Stimulated activated CD8-positive, alpha-beta memory T cell treated with anti-CD3 and anti-CD28 coated beads, Interleukin-4, amount 100 ng/mL, for 48 hours (primary cell): Measurements from ENCODE around the gene C1orf94.

Experiments used
- DNase-seq: peaks from one replicate; pipeline ENCODE4 v3.0.0-alpha.2; 2020

Gene C1orf94

DNA sequence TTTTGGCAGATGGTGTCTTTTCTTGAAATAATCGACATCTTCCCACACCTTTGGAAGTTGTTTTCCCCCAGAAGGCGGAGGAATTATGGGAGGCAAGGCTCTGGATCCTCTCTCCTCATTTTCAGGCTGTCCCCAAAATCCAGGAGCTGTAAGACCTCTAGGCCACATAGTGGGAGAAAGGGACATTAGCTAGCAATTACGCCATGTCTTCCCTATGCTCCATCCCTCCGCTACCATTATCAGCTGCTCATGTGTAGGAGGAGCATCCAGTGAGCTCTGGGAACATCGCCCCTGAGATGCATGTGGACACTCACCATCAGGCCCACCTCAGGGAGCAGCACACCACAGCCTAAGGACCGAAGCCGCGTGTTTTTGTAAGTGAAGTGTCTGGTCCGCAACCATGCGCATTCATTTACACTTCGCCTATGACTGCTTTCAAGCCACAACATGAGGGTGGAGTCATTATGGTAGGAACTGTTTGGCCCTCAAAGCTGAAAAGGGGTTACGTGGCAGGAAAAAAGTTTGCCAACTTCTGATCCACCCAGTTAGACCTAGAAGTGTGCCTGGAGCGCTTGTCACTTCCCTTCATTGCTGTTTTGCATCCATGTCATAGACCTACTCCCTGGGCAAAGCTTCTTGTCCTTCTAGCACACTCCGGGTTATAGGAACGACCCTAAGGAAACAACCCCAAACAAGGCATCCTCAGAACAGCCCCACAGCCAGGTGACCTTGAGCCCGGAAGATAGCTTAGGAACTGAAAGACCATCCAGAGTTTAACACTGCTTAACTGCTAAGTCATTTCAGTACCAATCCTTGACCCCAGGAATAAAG is 85.5 kb downstream of the C1orf94 start:
- no peak for DNase-seq

DNA sequence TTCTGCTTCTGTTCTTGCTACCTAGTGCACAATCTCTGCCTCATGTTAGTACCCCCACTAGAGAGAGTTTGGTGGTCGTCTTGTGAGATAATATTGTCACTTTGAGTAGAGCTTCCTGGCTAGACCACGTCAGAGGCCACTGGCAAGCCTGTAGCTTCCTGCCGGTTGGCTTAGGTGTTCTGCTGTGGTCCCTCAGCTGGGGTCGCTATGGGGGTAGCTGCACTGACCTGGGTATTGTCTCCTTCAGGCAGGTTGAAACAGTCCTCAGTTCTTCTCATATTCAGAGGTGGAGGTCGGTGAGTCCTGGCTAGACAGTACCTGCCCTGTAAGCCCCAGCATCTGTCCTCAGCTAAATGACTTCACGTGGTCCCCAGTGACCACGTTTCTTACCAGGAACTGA is 86.2 kb downstream of the C1orf94 start:
- no peak for DNase-seq

GRCh38 chr1:34263406-34263805 is 86.7 kb downstream of the C1orf94 start:
- DNase-seq: no peak

- no peak for DNase-seq
Measured at GRCh38 chr1:34265396-34265795, 88.7 kb downstream of the C1orf94 start.

- DNase-seq: no peak
Measured at GRCh38 chr1:34266127-34266951, 89.6 kb downstream of the C1orf94 start.

GRCh38 chr1:34267326-34267725 is 90.6 kb downstream of the C1orf94 start:
- DNase-seq: no peak

DNA sequence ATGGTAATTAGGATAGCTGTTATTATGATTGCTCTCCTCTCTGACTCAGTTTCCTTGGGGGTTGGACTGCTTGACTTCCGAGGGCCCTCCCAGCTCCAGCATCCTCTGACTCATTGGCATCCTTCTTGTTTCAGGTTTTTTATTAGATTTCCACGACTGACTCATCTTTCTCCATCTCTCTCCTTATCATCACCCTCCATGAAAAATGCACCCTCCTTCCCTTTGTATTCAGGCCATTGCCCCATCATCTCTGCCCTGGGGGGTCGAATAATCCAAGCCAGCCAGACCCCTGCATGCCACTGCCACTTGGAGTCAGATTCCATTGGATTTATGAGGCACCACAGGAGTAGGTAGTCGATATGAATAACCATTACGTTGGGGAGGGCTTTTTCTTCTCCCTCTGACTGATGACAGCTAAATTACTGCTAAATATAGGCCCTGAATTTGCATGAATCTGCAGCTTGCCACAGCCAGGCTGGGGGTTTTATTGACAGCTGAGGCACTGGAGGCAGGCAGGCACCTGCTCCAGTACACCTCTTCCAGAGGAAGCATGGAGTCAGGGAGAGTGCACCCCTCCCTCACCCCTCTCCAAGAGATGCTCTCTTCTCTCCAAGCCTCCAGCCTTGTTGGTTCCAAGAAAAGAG is 91.7 kb downstream of the C1orf94 start:
- DNase-seq: no peak
